ENCODE data around the gene TEDC1.

DNA sequence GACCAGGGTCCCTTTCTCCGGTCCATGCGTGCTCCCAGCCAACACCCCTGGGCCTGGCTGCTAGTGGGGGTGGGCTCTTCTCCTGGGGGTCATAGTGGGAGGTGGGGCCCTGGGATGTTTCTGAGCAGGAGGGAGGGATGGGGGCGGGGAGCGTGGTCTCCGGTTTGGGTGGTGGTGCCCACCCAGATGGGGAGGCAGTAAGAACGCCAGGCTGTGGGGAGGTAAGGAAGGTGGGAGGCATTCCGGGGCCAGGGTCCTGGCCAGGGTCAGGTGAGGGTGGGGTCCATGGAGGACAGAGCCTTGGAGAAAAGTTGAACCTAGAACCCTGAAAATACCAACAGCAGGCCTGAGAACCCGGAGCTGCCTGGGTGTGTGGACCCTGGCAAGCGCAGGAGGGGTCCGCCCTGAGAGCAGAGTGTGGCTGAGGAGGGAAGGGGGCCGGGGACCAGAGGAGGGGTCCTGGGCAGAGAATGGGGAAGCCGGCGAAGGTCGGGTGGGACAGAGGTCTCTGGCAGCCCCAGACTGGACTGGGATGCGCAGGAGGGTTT lies 10.8 kb upstream of the TEDC1 start:
- TF ChIP-seq, protein P1, sequence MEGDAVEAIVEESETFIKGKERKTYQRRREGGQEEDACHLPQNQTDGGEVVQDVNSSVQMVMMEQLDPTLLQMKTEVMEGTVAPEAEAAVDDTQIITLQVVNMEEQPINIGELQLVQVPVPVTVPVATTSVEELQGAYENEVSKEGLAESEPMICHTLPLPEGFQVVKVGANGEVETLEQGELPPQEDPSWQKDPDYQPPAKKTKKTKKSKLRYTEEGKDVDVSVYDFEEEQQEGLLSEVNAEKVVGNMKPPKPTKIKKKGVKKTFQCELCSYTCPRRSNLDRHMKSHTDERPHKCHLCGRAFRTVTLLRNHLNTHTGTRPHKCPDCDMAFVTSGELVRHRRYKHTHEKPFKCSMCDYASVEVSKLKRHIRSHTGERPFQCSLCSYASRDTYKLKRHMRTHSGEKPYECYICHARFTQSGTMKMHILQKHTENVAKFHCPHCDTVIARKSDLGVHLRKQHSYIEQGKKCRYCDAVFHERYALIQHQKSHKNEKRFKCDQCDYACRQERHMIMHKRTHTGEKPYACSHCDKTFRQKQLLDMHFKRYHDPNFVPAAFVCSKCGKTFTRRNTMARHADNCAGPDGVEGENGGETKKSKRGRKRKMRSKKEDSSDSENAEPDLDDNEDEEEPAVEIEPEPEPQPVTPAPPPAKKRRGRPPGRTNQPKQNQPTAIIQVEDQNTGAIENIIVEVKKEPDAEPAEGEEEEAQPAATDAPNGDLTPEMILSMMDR (IDR thresholded peaks at IDR 0.05) = no peak
- no peak for TF ChIP-seq POLR2A (IDR thresholded peaks at IDR 0.05)
